GM18519 (cell line): ENCODE data around the gene GCNT2.
"Not testable (repeated sequence)": the region's sequence is repeated elsewhere in the genome, so short reads cannot be mapped to it uniquely, and the experiment has no call there.

ENCODE experiments used
- ATAC-seq: cut with Tn5 transposase; IDR thresholded peaks from one replicate; pipeline ENCODE4 v1.9.1; 2021; ENCODE audit warnings: mild to moderate bottlenecking, moderate library complexity; ENCODE audit not compliant: unreplicated experiment, low FRiP score

GCNT2 gene

DNA sequence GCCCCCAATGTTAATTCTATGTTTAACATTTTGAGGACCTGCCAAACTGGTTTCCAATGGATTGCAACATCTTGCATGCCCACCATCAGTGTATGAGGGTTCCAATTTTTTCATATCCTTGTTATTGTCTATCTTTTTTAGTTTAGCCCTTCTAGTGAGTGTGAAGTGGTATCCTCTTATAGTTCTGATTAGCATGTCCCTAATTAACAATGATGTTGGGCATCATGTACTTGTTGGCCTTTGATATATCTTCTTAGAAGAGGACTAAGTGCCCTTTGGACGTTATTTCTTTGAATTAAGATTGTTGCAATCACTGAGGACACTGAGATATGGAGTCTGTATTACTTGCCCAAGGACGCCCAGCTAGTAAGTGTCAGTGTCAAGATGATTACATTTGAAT is 22.3 kb downstream of the GCNT2 start:
- no peak for ATAC-seq

DNA sequence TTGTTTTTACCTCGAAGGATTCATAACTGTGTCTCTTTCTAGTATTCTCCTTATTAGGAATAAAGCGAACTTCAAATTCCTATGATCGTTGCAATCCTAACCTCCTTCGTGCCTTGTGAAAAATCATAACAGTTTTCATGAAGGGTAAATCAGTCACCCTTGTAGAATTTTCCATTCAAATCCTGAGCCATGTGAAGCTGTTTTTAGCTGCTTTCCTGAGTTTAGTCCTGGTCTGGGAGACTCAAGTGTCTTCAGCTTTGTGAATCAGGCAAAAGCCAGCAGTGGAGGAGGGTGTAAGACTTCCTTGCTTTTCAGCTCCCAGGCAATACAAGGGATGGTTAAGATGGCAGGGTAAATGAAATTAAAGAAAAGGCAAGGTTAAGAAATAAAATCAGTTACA is 24.3 kb downstream of the GCNT2 start:
- ATAC-seq: no peak

DNA sequence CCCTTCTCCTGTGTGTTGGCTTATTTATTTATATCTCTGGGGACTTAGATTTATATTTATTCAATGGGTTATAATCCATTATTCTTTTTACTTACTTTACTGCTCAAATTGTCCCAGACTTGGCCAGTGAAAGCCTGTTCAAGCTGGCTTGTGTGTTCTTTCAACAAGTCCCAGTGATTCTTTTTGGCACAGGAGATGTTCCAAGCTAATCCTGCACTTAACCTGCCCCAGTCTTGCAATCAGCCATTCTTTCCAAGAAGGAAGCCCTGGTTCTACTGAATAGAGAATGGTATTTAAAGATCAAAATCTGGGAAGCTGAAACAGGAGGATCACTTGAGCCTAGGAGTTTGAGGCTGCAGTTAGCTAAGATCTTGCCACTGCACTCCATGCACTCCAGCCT is 26.7 kb downstream of the GCNT2 start:
- ATAC-seq: no peak

DNA sequence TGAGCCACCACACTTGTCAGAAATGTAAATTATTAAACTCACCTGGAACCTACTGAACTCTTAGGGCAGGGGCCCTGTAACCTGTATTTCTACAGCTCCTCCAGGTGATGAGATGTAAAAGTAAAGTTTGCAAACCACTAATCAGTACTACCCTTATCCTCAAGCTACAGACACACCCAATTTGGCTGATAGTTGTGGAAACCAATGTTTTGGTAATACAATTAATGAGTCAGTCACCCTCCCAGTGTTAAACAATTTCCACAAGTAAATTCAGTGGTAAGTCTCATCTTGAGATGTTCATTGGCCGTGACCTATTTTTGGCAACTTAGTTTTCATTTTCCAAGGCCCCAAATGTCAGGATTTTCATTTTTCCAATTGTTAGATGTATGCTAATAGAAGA is 29.6 kb downstream of the GCNT2 start:
- no peak for ATAC-seq

DNA sequence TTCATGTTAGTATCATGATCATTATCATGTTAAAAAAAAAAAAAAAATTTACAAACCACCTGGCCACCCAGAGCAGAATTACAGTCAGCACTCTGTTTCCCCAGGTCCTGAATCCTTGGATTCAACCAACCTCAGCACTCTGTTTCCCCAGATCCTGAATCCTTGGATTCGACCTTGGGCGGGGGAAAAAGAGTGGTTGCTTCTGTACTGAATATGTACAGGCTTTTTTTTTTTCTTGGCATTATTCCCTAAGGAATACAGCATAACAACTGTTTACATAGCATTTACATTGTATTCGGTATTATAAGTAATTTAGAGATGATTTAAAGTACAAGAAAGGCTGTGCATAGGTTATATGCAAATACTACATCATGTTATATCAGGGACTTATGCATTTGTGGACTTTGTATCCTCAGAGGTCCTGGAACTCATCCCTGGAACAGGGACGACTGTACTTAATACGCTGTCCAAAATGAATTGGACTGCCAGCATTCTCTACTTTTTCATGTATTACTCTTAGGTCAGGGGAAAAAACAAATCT is 31.2 kb downstream of the GCNT2 start:
- ATAC-seq: no peak

DNA sequence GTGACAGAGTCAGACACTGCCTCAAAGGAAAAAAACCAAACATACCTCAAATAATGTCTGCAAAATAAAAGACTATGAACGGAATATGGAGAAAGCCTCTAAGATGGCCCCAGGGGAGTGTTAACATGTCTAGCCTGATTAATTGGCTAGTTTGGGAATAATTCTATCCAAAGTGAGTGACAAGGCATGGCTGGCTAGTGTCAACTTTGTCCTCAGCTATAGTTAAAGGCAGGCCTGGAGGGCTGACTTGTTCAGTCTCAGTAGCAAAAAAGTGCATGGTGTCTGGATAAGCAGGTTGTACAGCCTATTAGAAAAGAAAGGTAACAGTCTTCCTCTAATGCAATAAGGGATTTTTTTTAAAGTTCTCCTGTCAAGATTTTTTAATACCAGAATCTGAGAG is 32.7 kb downstream of the GCNT2 start:
- no peak for ATAC-seq

DNA sequence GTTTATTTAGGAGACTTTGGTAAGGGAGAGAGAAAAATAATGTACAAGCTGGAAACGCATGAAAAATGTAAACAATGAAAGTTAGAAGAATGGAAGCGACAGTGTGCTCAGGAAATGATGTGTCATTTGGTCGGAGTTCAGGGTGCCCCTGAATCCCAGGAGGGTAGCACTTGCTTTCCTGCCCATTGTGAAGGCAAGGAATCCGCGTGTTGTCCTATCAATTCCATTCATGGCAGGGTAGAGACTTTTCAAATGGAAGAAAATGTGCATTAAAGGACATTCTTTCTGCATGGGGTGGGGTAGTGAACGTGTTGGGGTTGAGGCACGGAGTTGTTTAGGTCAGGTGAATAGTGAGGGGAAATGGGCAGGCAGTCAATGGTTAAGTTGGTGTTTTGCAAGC is 33.7 kb downstream of the GCNT2 start:
- no peak for ATAC-seq

DNA sequence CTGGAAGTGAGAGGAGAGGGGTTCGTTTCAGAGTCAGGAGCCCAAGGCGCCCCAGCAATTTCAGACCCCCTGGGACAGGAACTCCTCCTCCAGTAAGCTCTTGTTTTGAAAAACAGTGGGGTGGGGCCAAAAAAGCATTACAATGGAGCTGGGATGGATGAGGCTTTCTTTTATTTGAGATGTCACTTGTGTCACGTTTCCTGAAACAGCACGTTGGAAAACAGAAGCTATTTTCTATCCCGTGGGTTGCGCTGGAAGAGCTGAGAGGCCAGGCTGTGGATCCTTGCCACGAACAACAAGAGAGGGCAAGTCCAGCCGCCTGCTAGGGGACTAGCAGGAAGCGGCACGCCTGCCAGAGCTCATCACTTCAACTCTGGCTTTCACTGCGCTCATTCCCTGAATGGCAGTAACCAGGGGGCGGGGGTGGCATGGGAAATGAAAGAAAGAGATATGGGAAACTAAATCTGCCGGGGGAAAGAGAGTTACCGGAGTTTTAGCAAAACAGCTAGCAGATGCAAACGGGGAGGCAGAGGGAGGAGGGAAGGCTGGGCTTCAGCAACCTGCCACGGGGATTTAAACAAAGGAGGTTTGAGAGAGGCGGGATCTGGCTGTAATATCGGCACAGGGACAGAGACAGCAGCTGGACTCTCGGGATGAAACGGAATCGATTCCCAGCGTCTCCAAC is 34.6 kb downstream of the GCNT2 start:
- no peak for ATAC-seq

DNA sequence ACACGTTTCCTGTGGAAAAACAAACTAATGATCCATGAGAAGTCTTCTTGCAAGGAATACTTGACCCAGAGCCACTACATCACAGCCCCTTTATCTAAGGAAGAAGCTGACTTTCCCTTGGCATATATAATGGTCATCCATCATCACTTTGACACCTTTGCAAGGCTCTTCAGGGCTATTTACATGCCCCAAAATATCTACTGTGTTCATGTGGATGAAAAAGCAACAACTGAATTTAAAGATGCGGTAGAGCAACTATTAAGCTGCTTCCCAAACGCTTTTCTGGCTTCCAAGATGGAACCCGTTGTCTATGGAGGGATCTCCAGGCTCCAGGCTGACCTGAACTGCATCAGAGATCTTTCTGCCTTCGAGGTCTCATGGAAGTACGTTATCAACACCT is 35.4 kb downstream of the GCNT2 start:
- ATAC-seq: no peak

DNA sequence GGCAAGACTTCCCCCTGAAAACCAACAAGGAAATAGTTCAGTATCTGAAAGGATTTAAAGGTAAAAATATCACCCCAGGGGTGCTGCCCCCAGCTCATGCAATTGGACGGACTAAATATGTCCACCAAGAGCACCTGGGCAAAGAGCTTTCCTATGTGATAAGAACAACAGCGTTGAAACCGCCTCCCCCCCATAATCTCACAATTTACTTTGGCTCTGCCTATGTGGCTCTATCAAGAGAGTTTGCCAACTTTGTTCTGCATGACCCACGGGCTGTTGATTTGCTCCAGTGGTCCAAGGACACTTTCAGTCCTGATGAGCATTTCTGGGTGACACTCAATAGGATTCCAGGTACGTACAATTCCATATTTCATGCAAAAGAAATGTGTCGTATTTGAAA is 35.8 kb downstream of the GCNT2 start:
- ATAC-seq: no peak

DNA sequence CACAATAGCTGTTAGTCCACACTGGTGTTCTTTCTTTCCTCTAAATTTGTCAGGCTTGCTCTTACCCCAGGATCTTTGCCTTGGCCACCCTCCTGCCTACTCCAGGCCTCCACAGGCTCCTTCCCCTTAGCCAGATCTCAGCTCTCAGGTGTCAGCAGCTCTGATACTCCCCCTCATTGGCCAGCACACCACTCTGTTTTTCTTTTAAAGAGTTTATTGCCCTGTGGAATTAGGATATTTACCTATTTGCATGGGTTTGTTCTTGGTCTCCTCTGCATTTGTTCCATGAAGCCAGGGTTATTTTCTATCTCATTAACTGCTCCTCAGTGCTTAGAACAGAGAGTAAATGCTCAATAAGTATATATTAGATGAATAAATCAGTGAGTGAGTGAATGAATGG is 36.8 kb downstream of the GCNT2 start:
- ATAC-seq: no peak

DNA sequence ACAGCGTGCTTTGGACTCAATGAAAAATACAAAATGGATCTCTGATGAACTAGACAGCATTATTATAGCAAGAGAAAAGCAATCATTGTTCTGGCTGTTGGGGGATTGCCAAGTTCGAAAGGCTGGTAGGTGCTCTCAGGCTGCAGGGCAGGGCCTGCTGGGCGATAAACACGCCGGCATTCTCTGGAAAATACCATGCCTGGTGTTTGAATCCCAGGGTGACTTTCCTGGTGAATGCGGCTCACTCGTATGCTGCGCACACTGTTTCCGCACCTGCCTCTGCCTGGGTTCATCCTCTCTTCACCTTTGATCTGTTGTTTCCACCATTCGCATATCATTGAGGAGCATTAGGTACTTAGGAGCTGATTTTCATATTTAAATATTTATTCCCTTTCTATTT is 37.4 kb downstream of the GCNT2 start:
- no peak for ATAC-seq

DNA sequence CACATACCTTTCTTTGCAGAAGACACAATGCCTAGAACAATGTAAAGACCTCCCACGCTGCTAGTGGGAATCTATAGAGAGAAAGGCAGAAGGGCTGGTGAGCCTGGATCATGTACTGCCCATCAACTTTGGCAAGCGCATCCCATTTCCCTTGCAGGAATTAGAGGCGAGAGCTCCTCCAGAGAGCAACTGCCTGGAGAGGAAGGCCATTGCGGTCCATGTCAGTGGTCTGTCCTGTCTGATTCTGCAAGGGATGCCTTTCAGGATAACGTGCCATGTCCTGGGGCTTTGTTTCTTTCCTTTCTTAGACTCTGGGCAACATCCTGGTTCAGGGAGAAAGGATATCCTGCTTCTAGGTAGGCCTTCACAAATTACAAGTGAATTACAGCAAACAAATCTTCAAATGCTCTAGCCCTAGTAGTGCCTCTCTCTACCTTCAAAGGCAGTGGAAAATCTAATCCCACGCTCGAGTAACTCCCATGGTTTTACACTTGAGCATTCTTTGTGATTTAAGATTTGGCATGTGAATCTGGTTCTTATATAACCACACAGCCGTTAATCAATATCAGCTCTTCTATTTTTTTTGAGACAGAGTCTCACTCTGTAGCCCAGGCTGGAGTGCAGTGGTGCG is 38.5 kb downstream of the GCNT2 start:
- no peak for ATAC-seq

DNA sequence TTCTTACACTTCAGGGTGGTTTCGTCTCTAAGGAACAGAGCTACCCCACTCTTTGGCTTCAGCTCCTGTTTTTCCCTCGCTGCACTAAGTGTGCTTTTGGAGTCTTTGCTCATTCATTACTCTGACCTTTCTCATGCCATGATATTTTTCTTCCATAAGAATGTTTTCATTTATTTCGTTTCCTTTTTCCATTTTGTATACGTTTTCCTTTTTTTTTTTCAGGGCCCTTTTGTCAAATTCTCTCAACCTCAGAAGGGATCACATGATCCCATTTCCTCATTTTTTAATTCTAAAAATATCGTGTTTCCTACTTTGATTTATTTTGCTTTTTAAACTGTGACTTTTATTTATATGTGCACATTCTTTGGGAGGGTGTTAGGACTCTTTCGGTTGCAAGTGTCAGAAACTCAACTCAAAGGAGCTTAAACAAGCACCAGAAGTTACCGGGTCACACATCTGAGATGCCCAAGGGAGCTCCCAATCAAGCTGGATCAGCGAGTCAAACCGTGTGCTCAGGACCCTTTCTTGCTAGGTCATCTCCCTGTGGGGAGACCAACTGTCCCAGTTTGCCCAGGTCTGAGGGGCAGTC is 40.6 kb downstream of the GCNT2 start:
- ATAC-seq: no peak

DNA sequence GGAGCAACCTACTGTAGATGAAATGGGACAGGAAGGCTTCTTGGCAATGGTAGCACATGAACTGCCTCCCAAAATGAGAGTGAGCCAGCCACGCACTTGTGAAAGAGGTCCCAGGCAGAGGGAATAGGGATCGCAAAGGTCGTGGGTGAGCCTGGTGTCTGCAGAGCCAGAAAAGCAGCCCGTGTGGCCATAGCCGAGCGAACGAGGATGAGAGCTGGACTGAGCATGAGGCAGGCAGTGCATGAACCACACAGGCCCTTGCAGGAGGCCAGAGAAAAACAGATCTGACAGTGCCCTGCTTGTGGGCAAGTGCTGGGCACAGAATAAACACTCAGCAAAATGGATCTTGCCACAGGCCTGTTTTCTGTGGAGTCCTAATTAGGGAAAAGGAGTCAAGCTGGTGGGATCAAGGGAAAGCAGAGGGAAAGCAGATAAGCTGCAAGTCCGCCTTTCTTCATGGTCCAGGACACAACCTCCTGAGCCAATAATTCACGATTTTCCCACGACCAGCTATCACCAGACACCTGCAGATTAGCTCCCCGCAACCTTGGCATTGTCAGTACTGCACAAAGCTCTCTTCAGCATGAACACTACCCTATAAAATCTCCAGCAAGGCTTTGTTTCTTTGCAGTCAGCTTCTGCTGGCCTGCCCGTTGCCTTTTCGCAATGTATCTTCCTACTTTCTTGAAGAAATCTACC is 44.0 kb downstream of the GCNT2 start:
- no peak for ATAC-seq

DNA sequence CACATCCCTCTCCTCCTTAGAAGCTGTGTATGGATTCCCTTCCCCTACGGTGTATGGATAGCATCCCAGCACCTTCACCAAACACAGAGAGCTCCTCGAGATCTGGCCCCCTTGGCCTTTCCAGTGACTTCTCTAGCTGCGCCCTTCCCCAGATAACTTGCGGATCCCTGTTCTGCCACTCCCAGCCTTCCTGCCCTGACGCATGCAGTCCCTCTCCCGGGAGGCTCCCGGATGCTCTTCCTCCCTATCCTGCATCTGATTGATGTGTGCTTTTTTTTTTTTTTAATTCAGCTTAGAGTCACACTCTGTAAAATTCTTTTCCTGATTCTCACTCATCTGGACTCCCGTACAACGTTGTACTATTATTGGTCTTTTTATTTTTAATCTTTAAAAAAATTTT is 44.8 kb downstream of the GCNT2 start:
- ATAC-seq: no peak

DNA sequence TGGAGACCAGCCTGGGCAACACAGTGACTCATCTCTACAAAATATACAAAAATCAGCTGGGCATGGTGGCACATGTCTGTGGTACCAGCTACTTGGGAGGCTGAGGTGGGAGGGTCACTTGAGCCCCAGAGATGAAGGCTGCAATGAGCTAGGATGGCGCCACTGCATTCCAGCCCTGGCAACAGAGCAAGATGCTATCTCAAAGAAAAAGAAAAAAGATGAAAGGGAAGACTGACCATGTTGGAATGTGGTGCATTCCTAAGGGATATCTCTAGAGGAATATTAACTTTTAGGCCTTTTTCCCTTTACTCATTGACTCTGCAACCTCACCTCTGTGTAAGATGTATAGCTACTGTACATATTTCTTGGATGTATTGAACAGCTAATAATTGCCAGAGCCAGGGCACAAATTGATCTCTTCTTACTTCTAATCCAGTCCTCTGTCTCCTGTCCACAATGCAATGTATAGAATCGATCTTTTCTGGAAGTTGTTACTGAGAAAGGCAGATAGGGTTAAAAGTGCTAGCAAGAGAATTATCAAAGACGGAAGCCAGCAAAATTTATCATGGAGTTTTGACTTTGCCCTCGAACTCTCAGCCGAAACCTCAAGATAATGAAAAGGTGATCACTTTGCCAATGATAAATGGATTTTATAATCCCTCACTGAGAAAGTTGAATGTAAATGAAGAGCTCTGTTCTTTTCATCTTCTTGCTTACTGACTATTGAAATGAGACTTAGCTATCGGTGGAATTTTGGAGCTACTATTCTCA is 46.3 kb downstream of the GCNT2 start:
- no peak for ATAC-seq

DNA sequence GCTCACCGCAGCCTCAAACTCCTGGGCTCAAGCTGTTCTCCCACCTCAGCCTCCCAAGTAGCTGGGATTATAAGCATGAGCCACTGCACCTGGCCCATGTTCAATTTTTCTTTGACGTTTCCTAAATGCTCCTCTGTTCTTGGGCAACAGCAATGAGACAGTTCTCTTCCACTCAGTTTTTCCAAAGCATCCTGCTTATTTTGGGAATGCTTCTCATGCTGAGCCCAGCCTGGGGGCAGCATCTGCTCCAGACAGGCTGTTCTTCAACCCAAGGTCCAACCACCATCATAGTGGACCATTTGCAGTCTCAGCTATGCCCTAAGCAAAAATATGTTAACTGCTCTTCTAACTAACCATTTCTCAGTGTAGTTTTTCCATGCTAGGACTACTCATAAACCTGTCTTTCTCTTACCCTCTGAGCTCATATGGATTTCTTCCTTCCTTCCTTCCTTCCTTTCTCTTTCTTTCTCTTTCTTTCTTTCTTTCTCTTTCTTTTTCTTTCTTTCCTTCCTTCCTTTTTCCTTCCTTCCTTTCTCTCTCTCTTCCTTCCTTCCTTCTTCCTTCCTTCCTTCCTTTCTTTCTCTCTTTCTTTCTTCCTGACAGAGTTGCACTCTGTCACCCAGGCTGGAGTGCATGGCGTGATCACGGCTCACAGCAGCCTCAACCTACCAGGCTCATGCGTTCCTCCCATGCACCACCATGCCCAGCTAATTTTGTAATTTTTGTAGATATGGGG is 48.4 kb downstream of the GCNT2 start:
- no peak for ATAC-seq

DNA sequence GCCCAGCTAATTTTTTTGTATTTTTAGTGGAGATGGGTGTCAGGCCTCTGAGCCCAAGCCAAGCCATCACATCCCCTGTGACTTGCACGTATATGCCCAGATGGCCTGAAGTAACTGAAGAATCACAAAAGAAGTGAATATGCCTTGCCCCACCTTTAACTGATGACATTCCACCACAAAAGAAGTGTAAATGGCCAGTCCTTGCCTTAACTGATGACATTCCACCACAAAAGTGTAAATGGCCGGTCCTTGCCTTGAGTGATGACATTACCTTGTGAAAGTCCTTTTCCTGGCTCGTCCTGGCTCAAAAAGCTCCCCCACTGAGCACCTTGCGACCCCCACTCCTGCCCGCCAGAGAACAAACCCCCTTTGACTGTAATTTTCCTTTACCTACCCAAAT is 54.4 kb downstream of the GCNT2 start:
- ATAC-seq: not testable (repeated sequence)

DNA sequence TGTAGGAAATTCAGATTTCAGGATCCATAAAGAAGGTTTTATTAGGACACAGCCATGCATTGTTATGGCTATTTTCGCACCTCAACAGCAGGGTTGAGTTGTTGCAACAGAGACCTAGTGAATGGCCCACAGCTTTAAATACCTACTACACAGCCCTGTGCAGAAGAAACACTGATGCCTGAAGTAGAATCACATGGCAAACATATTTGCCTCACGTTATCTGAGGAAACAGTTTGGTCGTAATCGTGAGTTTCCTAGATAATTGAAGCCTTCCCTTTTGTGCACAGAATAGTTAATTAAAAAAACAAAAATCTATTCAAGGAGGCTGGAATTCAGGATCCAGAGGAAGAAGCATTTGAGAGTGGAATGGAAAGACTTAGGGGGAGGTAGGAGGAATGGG is 55.1 kb downstream of the GCNT2 start:
- no peak for ATAC-seq
